ENCODE data around the gene PRPF8.

Gene PRPF8

DNA sequence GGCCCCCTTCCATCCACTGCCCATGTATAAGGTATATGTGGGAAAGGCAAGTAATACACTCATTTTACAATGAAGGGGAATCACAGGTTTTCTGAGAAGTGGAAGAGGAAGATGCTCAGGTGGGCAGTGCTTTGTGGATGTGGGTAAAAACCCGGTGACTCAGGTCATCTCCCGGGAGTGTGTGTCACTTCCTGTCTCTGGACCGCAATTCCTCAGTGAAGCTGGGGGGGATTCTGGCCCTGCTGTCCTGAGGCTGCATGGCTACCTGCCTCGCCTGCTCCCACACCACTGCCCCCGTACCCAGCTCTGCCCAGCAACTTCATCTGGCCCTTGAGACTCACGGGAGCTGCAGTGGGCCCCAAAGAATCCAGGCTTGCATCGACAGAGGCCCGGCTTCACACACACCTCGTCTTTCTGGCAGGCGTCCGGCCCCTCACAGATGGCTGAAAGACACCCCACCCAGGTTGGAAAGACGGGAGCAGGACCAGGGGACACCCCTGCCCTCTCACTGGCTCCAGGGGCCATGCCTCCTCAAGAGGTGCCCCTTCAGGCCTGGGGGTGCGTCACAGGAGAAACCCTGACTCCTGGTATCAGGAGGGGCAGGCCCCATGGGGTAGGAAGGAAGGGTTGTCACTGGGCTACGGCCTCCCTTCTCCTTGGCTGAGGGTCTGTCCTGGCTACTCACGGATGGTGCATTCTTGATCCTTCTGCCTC is 40.0 kb downstream of the PRPF8 start:
- peak; percentile 41 for DNase-seq (ENCODE audit: low read depth)

GRCh38 chr17:1643999-1644492 is 40.6 kb downstream of the PRPF8 start:
- peak; percentile 39 for DNase-seq (ENCODE audit: low read depth)

DNA sequence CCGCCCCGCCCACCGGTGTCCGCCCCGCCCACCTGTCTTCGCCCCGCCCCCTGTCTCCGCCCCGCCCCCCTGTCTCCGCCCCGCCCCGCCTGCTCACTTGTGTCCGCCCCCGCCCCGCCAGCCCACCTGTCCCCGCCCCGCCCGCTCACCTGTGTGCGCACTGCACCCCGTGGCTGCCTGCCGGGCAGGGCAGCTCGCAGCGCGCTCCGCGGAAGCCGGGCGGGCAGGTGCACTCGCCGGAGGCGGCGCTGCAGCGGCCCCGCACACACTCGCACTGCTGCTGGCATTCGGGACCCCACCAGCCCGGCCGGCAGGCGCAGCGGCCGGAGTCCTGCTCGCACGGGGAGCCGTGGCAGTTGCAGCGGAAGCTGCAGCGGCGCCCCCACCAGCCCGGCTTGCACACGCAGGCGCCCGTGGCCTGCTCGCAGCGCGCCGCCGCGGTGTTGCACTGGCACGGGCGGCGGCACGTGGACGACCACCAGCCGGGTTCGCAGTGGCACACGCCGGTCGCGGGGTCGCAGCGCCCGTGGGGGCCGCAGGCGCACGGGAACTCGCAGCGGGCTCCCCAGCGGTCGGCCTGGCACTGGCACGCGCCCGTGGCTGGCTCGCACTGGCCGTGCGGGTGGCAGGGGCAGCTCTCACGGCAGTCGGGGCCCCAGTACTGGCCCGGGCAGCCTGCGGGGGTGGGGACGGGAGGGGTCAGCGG is 41.2 kb downstream of the PRPF8 start:
- no peak for DNase-seq (ENCODE audit: low read depth)

- no peak for DNase-seq (ENCODE audit: low read depth)
Measured at GRCh38 chr17:1641065-1641403, 43.6 kb downstream of the PRPF8 start.

DNA sequence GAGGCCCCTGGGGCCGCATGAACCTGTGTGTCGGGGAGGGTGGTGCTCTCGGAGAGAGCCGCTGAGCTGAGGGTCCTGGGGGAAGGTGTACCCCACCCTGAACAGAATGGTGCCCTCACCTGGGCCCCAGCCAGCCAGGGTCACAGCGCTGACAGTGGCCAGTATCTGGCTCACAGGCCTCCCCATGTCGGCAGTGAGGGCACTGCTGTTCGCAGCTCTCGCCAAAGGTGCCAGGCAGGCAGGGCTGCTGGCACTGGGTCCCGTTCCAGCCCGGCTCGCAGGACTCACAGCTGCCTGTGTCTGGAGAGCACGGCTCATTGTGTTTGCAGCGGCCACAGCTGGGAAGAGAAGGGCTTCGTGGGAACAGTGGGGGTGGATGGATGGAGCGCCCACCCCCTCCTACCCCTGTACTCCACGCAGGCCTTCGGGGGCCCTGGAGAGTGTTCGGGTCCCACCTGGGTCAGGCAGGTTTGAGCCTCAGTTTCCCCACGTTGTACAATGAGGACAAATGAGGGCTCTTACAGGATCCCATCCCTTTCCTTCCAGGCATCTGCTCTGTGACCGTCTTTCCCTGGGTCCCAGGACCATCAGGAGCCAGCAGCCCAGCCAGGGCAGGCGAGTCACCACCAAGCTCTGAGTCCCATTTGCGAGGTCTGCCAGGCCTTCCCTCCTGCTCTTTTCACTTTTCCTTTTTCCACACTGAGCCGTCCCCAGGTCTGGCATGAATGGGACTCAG is 44.2 kb downstream of the PRPF8 start:
- DNase-seq (ENCODE audit: low read depth), result no peak

DNA sequence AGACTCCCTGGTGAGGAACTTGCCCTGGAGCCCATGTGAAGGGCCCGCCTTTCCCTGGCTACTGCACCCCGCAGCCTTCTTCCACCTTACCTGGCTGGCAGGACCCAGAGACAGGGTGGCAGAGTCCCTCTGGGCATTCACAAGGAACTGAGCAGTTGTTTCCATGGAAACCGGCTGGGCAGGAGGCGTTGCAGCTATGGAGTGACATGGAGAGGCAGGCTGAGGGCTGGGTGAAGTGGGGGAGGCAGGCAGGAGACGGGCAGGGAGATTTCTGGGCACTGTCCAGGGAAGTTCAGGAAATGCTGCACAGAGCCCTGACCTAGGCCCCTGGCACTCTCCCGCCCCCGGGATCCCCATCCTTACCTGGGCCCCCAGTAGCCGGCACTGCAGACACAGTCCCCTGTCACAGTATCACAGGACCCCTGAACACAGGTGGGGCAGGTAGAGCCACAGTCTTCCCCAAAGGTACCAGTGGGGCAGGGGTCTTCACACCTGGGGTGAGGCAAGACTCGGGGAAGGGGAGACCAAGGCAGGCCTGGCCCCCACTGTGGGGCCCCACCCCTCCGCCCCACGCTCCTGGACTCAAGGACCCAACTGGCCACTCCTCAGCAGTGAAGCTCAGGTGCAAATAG is 45.0 kb downstream of the PRPF8 start:
- DNase-seq (ENCODE audit: low read depth), result no peak

- DNase-seq (ENCODE audit: low read depth), result no peak
Measured at GRCh38 chr17:1638624-1639300, 45.9 kb downstream of the PRPF8 start.

- DNase-seq (ENCODE audit: low read depth), result no peak
Measured at GRCh38 chr17:1638171-1638590, 46.5 kb downstream of the PRPF8 start.

GRCh38 chr17:1636732-1637285 is 47.9 kb downstream of the PRPF8 start:
- no peak for DNase-seq (ENCODE audit: low read depth)

- DNase-seq (ENCODE audit: low read depth), result peak; percentile 66
Measured at GRCh38 chr17:1635675-1636465, 48.8 kb downstream of the PRPF8 start.

GRCh38 chr17:1634841-1635650 is 49.6 kb downstream of the PRPF8 start:
- DNase-seq (ENCODE audit: low read depth), result no peak

- DNase-seq (ENCODE audit: low read depth), result no peak
Measured at GRCh38 chr17:1630662-1631061, 54.0 kb downstream of the PRPF8 start.

GRCh38 chr17:1629504-1630310 is 55.0 kb downstream of the PRPF8 start:
- DNase-seq (ENCODE audit: low read depth), result no peak

- DNase-seq (ENCODE audit: low read depth), result peak; percentile 79
Measured at GRCh38 chr17:1628856-1629503, 55.7 kb downstream of the PRPF8 start.

DNA sequence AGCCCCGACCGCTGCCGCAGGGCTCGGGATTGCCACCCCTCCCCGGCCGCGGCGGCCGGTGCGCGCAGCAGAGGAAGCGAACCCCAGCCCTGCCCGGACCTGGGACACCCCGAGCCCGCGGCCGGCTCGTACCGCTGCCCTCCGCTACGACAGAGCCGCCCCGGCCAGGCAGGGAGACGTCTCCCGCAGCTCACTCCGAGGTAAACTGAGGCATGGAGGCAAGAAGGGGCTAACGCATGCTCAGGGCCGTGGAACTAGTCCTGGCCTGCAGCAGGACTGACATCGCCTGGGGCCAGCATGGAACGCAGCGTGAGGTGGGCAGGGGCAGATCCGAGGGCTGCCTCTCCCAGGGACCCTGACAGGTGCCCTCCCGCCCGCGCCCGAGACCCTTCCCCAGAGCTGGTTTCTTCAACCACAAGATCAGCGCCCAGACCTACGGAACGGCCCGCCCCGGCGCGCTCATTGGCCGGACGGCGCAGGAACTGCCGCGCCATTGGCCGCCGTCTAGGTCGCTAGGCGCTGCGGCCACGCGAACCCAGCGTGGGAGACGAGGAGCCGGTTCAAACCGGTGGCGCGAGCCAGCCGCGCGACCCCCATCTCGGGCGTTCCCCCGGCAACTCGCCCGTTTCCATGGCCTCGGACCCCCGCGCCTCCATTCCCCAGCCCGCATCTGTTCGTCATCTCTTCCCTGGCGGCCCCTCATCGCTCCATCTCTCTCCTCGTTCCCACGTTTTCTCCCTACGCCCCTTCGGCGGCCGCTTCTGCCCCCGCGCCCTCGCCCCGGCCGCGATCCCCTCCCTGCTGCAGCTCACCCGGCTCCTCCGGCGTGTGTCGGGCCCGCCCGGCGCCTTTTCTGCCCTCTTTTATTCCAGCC is 56.4 kb downstream of the PRPF8 start, which contains the start of gene SLC43A2:
Gene SLC43A2, minus strand, starts transcription at position 853 of the 874 bp plus-strand sequence. CDS start 960 bp downstream, outside the sequence.
- peak; percentile 63 for DNase-seq (ENCODE audit: low read depth)

GRCh38 chr17:1627182-1627981 is 57.3 kb downstream of the PRPF8 start:
- DNase-seq (ENCODE audit: low read depth), result no peak

Data from amniotic epithelial cell (primary cell).